ENCODE data around the gene TAF1A.

Gene TAF1A

GRCh38 chr1:222529916-222530315, 59.8 kb downstream of the TAF1A start:
- DNase-seq: no peak

DNA sequence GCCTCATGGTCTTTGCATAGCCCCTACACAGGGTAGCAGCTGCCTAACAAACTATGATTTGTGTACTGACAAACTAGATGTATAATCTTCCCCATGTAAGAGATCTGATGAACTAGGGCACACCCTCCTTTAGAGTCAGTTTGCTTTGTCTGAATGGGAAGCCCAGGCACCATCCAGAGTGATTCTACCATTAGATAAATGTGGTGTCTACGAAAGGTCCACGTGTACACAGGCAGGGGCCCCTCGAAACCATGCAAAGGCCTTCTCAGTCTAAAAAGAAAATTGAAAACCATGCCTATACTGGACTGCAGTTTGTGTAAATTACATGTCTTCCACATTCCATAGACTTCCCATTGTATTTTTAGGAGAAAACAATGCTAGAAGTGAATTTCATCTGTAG, 60.6 kb downstream of the TAF1A start:
- DNase-seq: no peak

DNA sequence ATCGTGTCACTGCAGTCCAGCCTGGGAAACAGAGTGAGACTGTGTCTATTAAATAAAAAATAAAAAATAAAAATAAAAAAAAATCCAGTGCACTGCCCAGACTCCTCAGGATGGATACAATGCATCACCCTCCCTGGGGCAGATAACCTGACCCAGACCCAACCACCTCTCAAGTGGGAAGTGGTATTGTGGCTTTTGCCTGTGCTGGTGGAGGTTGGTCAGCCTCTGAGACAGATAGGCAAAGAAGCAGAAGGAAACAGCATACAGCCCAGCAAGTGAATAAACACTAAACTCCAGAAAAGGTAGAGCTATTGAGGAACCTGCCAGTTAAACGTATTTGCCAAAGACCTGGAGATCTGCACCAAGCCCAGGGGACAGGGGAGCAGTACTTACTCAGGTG, 63.8 kb downstream of the TAF1A start:
- no peak for DNase-seq

DNA sequence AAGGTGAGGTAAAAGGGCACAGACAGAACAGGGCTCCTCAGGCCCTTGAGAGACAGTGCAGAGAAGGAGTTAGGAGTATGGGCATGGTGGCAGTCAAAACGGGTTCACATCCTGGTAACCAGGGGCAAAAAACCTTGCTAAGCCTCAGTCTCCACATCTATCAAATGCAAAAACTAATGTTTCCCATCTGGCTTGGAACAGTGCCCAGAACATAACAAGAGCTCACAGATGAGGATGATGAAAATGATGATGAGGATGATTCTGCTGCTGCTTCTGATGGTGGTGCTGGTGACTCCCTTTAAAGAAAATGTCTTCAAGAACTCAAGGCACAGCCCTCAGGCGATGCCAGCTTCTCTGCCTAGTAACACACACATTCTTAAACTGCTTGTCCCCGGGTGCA, 65.9 kb downstream of the TAF1A start:
- no peak for DNase-seq

DNA sequence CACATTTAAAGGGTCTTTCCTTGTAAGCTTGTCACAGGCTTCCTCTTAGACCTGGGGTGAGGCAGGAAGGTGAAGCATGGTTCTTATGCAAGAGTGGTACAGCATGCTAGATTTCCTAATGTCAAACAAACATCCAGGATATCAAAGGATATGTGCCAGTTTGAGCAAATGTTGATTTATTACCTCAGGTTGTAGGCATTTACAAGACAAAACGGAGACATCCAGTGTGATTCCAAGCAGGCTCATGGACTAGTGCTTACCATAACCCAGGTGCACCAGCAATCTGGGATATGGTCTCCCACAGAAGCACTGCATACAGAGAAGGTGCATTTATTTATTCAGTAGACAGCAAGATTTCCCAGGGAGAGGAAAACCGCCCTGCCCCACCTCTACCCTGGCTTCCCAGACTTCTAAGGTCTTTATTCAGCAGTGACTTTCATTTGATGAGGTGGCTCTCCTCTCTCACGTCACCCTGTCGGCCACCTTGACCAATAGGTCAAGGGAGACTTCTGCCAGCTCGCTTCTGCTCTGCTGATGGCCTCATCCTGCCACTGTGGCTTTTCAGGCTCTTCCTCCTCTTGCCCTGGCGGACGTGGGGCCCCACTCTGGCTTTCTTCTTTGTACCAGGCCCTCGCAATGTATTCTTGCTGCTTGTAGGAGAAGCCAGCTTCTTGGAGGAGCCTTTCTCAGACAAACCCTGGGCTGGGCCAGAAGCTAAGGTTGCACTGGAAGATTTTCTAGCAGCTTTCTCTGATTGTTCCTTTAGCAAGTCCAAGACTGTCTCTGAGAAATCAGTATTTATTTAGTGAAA, 67.4 kb downstream of the TAF1A start:
- DNase-seq: no peak

GRCh38 chr1:222521299-222522104, 68.2 kb downstream of the TAF1A start:
- no peak for DNase-seq

Data from stimulated activated CD4-positive, alpha-beta T cell treated with anti-CD3 and anti-CD28 coated beads, Interleukin-1b, Interleukin-23, amount 100 ng/mL, for 48 hours (primary cell).